Neural crest cell (in vitro differentiated cells): ENCODE measurements around the gene AK5. TPM values are rescaled to one million over a fixed set of nuclear protein-coding genes. Genes with fewer than 3 reads are reported as not detected.

ENCODE experiments used
- DNase-seq: peaks from one replicate; pipeline ENCODE4 v3.0.0; 2021; ENCODE audit warnings: low read depth, mixed read lengths, low spot score
- H3K27ac Mint-ChIP-seq: one replicate; pipeline ENCODE4 v1.8.0; 2021; ENCODE audit warnings: mild to moderate bottlenecking, mixed read lengths; ENCODE audit not compliant: unreplicated experiment
- H3K27me3 Mint-ChIP-seq: 2 replicates; pipeline ENCODE4 v1.8.0; 2021; ENCODE audit warnings: low read depth, mild to moderate bottlenecking, mixed read lengths
- H3K36me3 Mint-ChIP-seq: 2 replicates; pipeline ENCODE4 v1.8.0; 2021; ENCODE audit warnings: low read depth, mild to moderate bottlenecking, mixed read lengths
- H3K4me1 Mint-ChIP-seq: 2 replicates; pipeline ENCODE4 v1.8.0; 2021; ENCODE audit warnings: mixed read lengths
- H3K4me3 Mint-ChIP-seq: one replicate; pipeline ENCODE4 v1.8.0; 2021; ENCODE audit warnings: mild to moderate bottlenecking, mixed read lengths
- H3K9me3 Mint-ChIP-seq: 2 replicates; pipeline ENCODE4 v1.8.0; 2021; ENCODE audit warnings: mixed read lengths
- total RNA-seq: library from RNA; stranded (reverse); gene quantifications from 2 replicates; pipeline ENCODE4 v1.2.1, GENCODE V29; 2021
- TF ChIP-seq, protein P1 (sequence below): fragments of 200-600 bp; sonication (generic); conservative IDR thresholded peaks from 2 replicates; pipeline ENCODE4 v1.5.0; 2021; ENCODE audit warnings: antibody characterized with exemption, mild to moderate bottlenecking

The AK5 gene
- total RNA-seq, 1 donor from 2014 or later, result 1.1 TPM

DNA sequence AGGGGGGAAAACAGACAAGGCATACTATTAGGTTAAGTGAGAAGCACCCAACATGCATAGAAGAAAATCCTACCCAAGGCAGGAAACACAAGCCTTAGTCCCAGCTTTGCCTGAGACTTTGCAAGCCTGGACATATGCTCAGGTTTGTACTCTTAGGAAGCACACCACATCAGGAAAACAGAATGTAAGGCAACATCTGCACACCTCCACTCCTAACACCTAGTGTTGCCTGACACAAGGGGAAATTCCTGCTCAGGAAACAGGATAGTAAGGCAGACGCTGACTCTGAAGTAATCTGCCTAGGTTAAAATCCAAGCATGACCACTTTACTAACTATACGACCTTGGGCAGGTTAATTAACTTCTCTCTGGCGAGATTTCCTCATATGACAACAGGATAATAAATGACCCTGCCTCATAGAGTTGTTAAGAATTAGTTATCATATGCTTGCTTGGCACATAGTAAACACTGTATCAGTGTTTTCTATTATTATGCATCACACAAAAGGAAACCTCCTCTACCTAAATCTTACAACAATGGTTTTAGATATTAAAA lies 280.9 kb downstream of the AK5 start:
- no peak overlapping the region for H3K4me3 Mint-ChIP-seq
- peaks cover 2% of the 10 kb centered on the region for H3K9me3 Mint-ChIP-seq
- H3K27me3 Mint-ChIP-seq, result no peaks in the 10 kb centered on the region
- DNase-seq, result no peak
- TF ChIP-seq, protein P1, sequence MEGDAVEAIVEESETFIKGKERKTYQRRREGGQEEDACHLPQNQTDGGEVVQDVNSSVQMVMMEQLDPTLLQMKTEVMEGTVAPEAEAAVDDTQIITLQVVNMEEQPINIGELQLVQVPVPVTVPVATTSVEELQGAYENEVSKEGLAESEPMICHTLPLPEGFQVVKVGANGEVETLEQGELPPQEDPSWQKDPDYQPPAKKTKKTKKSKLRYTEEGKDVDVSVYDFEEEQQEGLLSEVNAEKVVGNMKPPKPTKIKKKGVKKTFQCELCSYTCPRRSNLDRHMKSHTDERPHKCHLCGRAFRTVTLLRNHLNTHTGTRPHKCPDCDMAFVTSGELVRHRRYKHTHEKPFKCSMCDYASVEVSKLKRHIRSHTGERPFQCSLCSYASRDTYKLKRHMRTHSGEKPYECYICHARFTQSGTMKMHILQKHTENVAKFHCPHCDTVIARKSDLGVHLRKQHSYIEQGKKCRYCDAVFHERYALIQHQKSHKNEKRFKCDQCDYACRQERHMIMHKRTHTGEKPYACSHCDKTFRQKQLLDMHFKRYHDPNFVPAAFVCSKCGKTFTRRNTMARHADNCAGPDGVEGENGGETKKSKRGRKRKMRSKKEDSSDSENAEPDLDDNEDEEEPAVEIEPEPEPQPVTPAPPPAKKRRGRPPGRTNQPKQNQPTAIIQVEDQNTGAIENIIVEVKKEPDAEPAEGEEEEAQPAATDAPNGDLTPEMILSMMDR, result no peak
- H3K27ac Mint-ChIP-seq, result no peak overlapping the region
- H3K36me3 Mint-ChIP-seq, result peaks cover 18% of the 10 kb centered on the region
- H3K4me1 Mint-ChIP-seq, result no peaks in the 10 kb centered on the region

DNA sequence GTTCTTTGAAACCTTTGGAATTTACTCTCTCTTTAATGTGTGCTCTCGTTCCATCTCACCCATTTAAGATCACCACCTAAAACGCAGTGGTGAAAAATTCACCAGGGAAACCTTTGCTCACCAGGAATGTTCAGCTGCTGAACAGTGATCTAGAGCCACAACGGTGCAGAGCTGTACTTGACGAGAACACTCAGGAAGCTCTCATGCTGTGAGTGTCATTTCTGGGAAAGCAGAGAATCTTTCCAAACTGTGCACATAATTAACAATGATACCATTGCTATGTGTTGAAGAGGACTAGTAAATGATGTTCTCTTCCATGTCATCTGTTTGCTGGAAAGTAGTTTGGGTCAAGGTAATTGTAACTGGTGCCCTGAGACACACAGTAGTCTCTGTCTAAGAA lies 283.5 kb downstream of the AK5 start:
- TF ChIP-seq, protein P1, result no peak
- Mint-ChIP-seq H3K36me3 (peaks cover 15% of the 10 kb centered on the region), H3K4me1 (no peaks in the 10 kb centered on the region), H3K27ac (no peak overlapping the region), H3K9me3 (no peaks in the 10 kb centered on the region), H3K27me3 (no peaks in the 10 kb centered on the region), H3K4me3 (no peak overlapping the region)
- DNase-seq, result no peak

DNA sequence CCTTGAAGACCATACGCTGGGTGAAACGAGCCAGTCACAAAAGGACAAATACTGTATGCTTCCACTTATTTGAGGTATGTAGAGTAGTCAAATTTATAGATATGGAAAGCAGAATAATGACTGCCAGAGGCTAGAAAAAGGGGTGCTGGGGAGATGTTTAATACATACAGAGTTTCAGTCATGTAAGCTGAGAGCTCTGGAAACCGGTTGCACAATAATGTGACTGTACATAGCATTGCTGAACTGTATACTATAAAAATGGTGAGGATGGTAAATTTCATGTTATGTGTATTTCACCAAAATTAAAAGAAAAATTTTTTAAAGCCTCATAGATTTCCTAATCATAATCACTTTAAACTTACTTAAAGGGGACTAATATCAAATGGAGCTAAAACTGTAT lies 289.8 kb downstream of the AK5 start:
- H3K27ac Mint-ChIP-seq, result no peak overlapping the region
- H3K4me3 Mint-ChIP-seq, result no peak overlapping the region
- H3K4me1 Mint-ChIP-seq, result no peaks in the 10 kb centered on the region
- peaks cover 16% of the 10 kb centered on the region for H3K36me3 Mint-ChIP-seq
- DNase-seq, result no peak
- no peaks in the 10 kb centered on the region for H3K27me3 Mint-ChIP-seq
- TF ChIP-seq, protein P1, result no peak
- no peaks in the 10 kb centered on the region for H3K9me3 Mint-ChIP-seq

DNA sequence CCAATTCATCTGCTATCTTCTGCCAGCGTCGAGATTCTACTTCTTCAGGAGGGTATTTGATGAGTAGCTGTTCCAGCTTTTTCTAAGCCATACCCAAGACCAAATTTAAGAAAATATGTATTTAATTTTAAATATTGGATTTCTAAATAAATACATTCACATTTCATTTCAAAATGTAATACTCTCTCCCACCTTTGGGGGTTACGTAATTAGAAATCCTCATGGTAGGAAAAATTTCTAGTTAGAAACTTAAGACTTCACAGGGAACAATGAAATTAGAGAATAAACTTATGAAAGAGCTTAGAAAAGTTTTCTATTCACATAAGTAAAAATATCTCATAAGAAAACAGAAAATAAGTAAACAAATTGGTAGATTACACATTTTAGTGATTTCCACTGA lies 297.7 kb downstream of the AK5 start:
- Mint-ChIP-seq H3K27ac (no peak overlapping the region), H3K9me3 (no peaks in the 10 kb centered on the region), H3K4me1 (no peaks in the 10 kb centered on the region), H3K36me3 (peaks cover 9% of the 10 kb centered on the region), H3K4me3 (no peak overlapping the region), H3K27me3 (no peaks in the 10 kb centered on the region)
- TF ChIP-seq, protein P1, result peak; percentile 45
- no peak for DNase-seq

DNA sequence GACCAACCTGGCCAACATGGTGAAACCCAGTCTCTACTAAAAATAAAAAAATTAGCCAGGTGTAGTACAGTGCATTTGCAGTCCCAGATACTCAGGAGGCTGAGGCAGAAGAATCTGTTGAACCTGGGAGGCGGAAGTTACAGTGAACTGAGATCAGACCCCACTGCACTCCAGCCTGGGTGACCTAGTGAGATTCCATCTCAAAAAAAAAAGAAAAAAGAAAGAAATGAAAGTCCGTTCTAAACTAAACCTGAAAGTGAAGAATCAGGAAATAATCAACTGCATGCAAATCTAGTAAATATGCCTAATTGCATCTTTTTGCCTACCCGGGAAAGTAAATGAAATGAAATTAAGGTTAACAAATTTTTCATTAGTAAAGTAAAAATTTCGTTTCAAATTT lies 301.1 kb downstream of the AK5 start:
- H3K36me3 Mint-ChIP-seq, result peaks cover 16% of the 10 kb centered on the region
- TF ChIP-seq, protein P1, result no peak
- H3K4me3 Mint-ChIP-seq, result no peak overlapping the region
- no peak for DNase-seq
- no peak overlapping the region for H3K27ac Mint-ChIP-seq
- H3K27me3 Mint-ChIP-seq, result no peaks in the 10 kb centered on the region
- no peaks in the 10 kb centered on the region for H3K4me1 Mint-ChIP-seq
- peaks cover 3% of the 10 kb centered on the region for H3K9me3 Mint-ChIP-seq
